Kidney (tissue), 14 donors: ENCODE measurements around the gene SYNGR4. TPM values are rescaled to one million over a fixed set of nuclear protein-coding genes. Genes with fewer than 3 reads are reported as not detected.

Experiments used
- DNase-seq, 5 donors: peaks; one replicate each; pipeline ENCODE4 v3.0.0-alpha.2; 2013 to 2020
- FAIRE-seq: peaks from 2 replicates; lab custom pipeline; 2012; peaks lifted over from hg19 to GRCh38; lab: Jason Lieb, UNC
- H3K27ac ChIP-seq, 2 donors: one replicate each; pipeline ENCODE4 v1.7.0; 2013; ENCODE audit warnings: low read depth in 2 of 2, low read length in 2 of 2, inconsistent platforms in 1 of 2
- H3K27me3 ChIP-seq: one replicate; pipeline ENCODE4 v1.7.1; 2013; ENCODE audit warnings: low read length, inconsistent platforms; ENCODE audit not compliant: control insufficient read depth, insufficient read depth
- H3K36me3 ChIP-seq, 3 donors: one replicate each; pipeline versions ENCODE4 v1.7.0 to v1.7.1; 2013; ENCODE audit warnings: low read length in 3 of 3, control low read depth in 1 of 3, inconsistent platforms in 1 of 3; ENCODE audit not compliant: insufficient read depth in 3 of 3, control insufficient read depth in 2 of 3
- H3K4me1 ChIP-seq, 3 donors: one replicate each; pipeline versions ENCODE4 v1.7.0 to v1.7.1; 2013; ENCODE audit warnings: low read length in 3 of 3, inconsistent platforms in 1 of 3, low read depth in 1 of 3; ENCODE audit not compliant: control insufficient read depth in 2 of 3, insufficient read depth in 2 of 3
- H3K4me3 ChIP-seq, 3 donors: one replicate each; pipeline versions ENCODE4 v1.7.0 to v1.8.1; 2013; ENCODE audit warnings: low read length in 3 of 3, control low read depth in 1 of 3, inconsistent platforms in 1 of 3
- H3K9ac ChIP-seq, 3 donors: one replicate each; pipeline versions ENCODE4 v1.7.0 to v1.7.1; 2013; ENCODE audit warnings: low read length in 3 of 3, control low read depth in 1 of 3, inconsistent platforms in 1 of 3
- H3K9me3 ChIP-seq, 3 donors: one replicate each; pipeline versions ENCODE4 v1.7.0 to v1.7.1; 2013; ENCODE audit warnings: low read length in 3 of 3, control low read depth in 1 of 3, inconsistent platforms in 1 of 3; ENCODE audit not compliant: control insufficient read depth in 2 of 3, insufficient read depth in 1 of 3
- intact Hi-C: fragments of 100-400 bp; cut with DNase I; formaldehyde crosslinking; loops from one replicate; pipeline ENCODE4 v1.11.1; 2022
- polyA plus RNA-seq: library from polyadenylated mRNA; stranded (reverse); fragments of 350-450 nt; fragmentation: Illumina TruSeq; extraction: RNeasy Lipid Tissue Mini Kit (QIAGEN cat#74804); gene quantifications from one replicate; pipeline ENCODE4 v1.2.3, GENCODE V29; 2014; ENCODE audit warnings: low read depth, low replicate concordance; ENCODE audit not compliant: insufficient read depth
- total RNA-seq: library from RNA; stranded (reverse); fragmentation: NEBNext Ultra II Directional; extraction: Animal tissue kit (Norgen Biotek cat#: 25700); gene quantifications from one replicate; pipeline ENCODE4 v1.2.1, GENCODE V29; 2021
- TF ChIP-seq, protein P1 (sequence below): IDR thresholded peaks from 3 replicates; pipeline ENCODE4 v1.5.1; 2012; ENCODE audit warnings: mild to moderate bottlenecking, moderate library complexity, borderline replicate concordance; ENCODE audit not compliant: insufficient read depth; ENCODE audit errors: extremely low read depth
- donor health status: control.
- donor health status: control.
- donor health status: control.
- donor health status: control.
- donor health status: control.
- donor health status: DM: yes; HTN: yes; CAD: no.
- donor health status: Normal renal cell carcinoma (clear cell type).

The SYNGR4 gene
- total and polyA plus RNA-seq, 2 donors from 2014 or later, result not detected

- TF ChIP-seq, protein P1, sequence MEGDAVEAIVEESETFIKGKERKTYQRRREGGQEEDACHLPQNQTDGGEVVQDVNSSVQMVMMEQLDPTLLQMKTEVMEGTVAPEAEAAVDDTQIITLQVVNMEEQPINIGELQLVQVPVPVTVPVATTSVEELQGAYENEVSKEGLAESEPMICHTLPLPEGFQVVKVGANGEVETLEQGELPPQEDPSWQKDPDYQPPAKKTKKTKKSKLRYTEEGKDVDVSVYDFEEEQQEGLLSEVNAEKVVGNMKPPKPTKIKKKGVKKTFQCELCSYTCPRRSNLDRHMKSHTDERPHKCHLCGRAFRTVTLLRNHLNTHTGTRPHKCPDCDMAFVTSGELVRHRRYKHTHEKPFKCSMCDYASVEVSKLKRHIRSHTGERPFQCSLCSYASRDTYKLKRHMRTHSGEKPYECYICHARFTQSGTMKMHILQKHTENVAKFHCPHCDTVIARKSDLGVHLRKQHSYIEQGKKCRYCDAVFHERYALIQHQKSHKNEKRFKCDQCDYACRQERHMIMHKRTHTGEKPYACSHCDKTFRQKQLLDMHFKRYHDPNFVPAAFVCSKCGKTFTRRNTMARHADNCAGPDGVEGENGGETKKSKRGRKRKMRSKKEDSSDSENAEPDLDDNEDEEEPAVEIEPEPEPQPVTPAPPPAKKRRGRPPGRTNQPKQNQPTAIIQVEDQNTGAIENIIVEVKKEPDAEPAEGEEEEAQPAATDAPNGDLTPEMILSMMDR, result no peak
- Histone ChIP-seq H3K27ac (no peak overlapping the region), H3K9me3 (no peaks in the 10 kb centered on the region), H3K4me3 (no peak overlapping the region), H3K9ac (no peak overlapping the region), H3K4me1 (peaks cover 0 to 5% (median 0%) of the 10 kb centered on the region in 3 donors), H3K27me3 (no peaks in the 10 kb centered on the region), H3K36me3 (no peaks in the 10 kb centered on the region)
- no peak for FAIRE-seq
- DNase-seq, result peak in 3 of 5 donors; percentile 59 to 86 (median 70)
- intact Hi-C loops, result no loop called here
Observed at GRCh38 chr19:48372904-48373303, 8.7 kb downstream of the SYNGR4 start.

- no peak for FAIRE-seq
- H3K36me3 ChIP-seq, result no peaks in the 10 kb centered on the region
- TF ChIP-seq, protein P1, result no peak
- peaks cover 0 to 5% (median 0%) of the 10 kb centered on the region in 3 donors for H3K4me1 ChIP-seq
- intact Hi-C loops, result no loop called here
- no peak overlapping the region for H3K4me3 ChIP-seq
- no peak overlapping the region for H3K27ac ChIP-seq
- no peaks in the 10 kb centered on the region for H3K9me3 ChIP-seq
- no peaks in the 10 kb centered on the region for H3K27me3 ChIP-seq
- no peak overlapping the region for H3K9ac ChIP-seq
- no peak for DNase-seq
Observed at GRCh38 chr19:48373567-48373966, 9.4 kb downstream of the SYNGR4 start.

- intact Hi-C loops, result no loop called here
- TF ChIP-seq, protein P1, result no peak
- DNase-seq (no peak), FAIRE-seq (no peak)
- Histone ChIP-seq H3K4me3 (no peak overlapping the region), H3K4me1 (no peaks in the 10 kb centered on the region), H3K9ac (no peak overlapping the region), H3K27ac (no peak overlapping the region), H3K9me3 (no peaks in the 10 kb centered on the region), H3K27me3 (no peaks in the 10 kb centered on the region), H3K36me3 (peaks cover 0 to 4% (median 2%) of the 10 kb centered on the region in 3 donors)
Observed at GRCh38 chr19:48378194-48378570, 14.0 kb downstream of the SYNGR4 start.

DNA sequence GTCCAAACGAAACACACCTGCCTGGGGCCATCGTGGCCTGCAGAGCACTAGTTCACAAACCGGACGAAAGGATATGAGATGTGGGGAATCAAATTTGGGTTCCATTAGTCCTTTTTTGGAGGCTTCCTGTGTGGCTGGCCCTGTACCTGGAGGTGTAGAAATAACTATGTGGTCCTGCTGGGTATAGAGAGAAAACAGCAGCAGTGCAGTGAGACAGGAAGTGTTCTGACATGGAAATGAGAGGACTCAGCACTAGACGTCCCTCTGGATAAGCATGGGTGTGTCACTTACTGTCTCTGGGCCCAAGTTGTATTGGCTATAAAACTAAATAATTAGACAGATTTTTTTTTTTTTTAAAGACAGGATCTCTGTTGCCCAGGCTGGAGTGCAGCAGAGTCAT lies 14.9 kb downstream of the SYNGR4 start:
- no peak for DNase-seq
- Histone ChIP-seq H3K9ac (no peak overlapping the region), H3K36me3 (peaks cover 0 to 11% (median 5%) of the 10 kb centered on the region in 3 donors), H3K4me3 (no peak overlapping the region), H3K9me3 (no peaks in the 10 kb centered on the region), H3K4me1 (no peaks in the 10 kb centered on the region), H3K27me3 (no peaks in the 10 kb centered on the region), H3K27ac (no peak overlapping the region)
- no peak for FAIRE-seq
- intact Hi-C loops, result no loop called here
- TF ChIP-seq, protein P1, result no peak
